Midbrain (tissue), 1 donor: ENCODE results near the gene SMIM35.
"Not testable (repeated sequence)": the region's sequence is repeated elsewhere in the genome, so short reads cannot be mapped to it uniquely, and the experiment has no call there.

Experiments
- DNase-seq: peaks from one replicate; lab custom pipeline; 2025; lab: John Stamatoyannopoulos, UW

Gene SMIM35

DNA sequence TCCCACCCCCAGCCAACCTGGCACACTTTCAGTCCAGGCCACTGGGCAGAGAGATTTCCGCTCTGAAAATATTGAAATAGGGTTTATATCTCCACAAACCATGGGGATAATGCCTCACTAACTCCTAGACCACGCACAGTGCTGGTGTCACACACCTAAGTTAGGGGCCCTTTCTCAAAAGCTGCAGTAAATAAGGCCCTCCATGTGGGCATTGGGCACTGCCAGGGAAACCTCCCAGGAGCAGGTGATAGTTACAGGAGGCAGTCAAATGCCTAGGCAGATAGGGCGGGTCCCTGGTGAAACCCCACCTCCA is 103.6 kb downstream of the SMIM35 start:
- no peak for DNase-seq

DNA sequence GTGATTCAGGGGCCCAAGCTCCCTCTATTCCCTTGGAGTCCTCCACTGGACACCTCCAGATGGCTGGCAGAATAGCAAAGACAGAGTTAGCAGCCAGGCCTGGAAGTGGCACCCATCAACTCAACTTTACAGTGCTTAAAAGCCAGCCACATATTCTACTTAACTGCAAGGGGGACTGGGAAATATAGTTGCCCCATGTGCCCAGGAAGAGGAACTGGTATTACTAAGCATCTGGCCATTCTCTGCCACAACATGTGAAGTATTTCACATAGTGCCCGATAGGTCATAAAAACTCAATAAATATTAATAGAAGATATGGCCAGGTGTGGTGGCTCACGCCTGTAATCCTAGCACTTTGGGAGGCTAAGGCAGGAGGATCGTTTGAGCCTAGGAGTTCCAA is 106.0 kb downstream of the SMIM35 start:
- DNase-seq, result no peak

DNA sequence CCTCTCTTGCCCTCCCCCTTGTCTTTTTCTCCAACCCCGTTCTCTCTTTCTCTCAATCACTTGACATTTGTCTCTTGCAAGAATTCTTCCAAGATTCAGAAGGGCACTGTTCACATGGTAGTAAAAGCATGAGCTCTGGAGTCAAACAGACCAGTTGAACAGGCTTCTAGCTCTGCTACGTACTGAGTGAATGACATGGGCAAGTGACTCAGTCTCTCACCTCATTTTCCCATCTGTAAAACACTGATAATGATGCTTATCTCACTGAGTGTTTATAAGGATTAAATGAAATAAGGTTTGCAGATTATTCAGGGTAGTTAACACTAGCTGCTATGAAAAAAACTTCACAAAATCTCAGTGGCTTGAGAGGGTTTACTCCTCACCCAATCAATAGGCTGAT is 106.5 kb downstream of the SMIM35 start:
- DNase-seq, result no peak

DNA sequence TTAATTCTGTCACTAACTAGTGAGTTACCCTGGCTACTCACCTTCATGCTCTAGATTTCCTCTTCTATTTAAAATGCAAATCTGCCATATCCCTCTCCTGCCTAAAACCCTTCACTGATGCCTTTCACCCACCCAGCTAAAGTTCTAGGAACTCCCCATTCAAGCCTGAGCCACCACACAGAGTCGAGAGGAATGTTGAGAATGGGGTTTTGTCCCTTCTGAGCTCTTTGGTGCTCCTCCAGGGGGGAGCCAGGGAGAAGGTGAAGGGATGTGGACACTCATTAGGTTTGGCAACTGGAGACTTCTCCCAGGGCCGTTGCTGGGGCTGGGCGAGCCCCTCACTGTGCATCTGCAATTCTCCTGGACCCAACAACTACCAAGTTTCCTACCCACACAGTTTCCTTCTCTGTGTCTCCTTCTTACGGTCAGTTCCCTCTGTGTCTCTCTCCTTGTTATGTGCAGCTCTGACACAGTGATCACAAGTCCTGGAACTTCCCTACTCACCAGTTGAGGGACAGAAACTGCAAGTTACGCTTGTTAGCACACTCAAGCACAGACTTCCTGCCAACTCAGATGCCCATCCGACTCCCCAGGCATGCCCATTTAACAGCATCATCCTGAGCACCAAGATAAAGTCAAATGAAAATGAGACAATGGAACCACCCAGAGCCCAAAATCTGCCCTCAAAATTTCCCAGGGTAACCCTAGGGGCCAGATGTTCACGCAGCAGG is 107.1 kb downstream of the SMIM35 start:
- DNase-seq, result peak; percentile 11

DNA sequence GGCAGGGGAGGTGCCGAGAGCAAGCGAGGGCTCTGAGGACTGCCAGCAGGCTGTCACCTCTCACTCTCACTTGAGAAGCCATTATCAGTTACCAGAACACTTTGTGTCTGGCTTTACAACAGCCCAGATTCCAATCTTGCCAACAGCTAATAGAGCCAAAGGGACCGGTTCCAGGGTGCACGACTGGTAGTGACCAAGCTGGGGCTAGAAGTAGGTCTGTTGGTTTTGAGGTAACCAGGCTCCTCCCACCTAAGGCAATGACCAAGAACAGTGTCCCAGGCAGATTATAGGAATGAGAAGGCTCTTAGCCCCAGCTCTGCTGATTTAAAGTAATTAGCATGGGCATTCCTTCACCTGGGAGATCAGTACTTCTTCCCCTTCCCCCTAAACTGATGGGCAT is 107.8 kb downstream of the SMIM35 start:
- DNase-seq, result no peak

DNA sequence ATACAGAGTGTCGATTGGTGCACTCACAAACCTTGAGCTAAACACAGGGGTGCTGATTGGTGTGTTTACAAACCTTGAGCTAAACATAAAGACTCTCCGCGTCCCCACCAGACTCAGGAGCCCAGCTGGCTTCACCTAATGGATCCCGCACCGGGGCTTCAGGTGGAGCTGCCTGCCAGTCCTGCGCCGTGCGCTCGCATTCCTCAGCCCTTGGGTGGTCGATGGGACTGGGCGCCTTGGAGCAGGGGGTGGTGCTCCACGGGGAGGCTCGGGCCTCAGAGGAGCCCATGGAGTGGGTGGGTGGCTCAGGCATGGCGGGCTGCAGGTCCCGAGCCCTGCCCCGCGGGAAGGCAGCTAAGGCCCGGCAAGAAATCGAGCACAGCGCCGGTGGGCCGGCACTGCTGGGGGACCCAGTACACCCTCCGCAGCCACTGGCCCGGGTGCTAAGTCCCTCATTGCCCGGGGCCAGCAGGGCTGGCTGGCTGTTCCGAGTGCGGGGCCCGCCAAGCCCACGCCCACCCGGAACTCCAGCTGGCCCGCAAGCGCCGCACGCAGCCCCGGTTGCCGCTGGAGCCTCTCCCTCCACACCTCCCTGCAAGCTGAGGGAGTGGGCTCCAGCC is 108.4 kb downstream of the SMIM35 start:
- not testable (repeated sequence) for DNase-seq

DNA sequence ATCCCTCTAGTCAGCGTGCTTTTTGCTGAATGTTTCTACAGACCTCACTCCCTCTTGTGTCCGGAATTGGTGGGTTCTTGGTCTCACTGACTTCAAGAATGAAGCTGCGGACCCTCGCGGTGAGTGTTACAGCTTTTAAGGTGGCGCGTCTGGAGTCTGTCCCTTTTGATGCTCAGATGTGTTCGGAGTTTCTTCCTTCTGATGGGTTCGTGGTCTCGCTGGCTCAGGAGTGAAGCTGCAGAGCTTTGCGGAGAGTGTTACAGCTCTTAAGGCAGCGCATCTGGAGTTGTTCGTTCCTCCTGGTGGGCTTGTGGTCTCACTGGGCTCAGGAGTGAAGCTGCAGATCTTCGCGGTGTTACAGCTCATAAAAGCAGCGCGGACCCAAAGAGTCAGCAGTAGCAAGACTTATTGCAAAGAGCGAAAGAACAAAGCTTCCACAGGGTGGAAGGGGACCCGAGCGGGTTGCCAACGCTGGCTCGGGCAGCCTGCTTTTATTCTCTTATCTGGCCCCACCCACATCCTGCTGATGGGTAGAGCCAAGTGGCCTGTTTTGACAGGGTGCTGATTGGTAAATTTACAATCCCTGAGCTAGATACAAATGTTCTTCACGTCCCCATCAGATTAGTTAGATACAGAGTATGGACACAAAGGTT is 109.0 kb downstream of the SMIM35 start:
- not testable (repeated sequence) for DNase-seq

DNA sequence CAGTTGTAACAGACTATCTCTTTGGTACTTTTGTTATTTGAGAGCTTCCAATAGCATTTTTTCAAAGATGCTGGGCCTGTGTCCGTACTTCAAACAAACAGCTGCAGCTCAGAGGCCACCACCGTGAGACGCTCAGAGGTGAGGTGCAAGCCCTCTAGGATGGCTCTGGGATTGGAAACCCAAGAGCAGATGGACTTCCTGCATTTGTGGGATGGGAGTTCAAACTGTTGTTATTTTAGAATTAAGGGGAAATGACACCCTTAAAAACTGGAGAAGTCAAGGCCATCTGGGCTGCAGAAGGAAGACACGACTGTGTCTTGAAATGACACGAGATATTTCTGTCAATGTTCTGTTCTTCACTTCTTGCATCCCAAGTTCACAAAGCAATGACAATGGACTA is 109.7 kb downstream of the SMIM35 start:
- no peak for DNase-seq

DNA sequence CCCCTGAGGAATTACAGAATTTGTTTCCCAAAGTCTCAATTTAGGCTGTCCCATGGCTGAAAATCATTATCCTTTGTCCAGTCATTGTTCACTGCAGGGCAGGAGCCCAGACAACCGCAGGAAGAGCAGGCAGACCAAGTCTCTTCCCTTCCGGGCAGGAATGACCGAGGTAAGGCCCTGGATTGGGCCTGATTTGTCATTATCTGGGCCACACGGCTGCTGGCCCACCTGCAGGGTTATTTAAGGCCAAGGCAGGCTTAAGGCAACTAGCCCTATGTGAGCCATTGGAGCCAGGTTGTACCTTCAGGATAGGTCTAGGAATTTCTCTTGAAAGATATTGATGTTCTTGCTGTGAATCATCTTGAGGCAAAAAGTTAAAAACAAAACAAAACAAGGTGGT is 110.3 kb downstream of the SMIM35 start:
- no peak for DNase-seq

DNA sequence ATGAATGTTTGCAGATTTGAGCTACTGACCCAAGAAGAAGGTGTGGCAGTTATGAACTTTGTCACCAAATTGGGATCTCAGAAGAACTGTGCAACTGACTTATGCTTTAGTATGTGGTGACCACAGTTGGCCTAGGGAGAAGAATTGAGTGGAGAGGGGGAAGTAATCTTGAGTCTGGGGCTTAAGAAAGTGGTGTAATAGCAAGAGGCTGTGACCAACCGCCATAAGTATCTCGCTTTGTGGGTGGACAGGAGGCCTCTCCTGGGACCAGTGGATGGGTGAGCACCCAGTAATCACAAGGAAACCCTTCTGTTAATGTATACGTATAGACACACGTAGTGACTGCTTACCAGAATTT is 113.3 kb downstream of the SMIM35 start:
- DNase-seq, result no peak

DNA sequence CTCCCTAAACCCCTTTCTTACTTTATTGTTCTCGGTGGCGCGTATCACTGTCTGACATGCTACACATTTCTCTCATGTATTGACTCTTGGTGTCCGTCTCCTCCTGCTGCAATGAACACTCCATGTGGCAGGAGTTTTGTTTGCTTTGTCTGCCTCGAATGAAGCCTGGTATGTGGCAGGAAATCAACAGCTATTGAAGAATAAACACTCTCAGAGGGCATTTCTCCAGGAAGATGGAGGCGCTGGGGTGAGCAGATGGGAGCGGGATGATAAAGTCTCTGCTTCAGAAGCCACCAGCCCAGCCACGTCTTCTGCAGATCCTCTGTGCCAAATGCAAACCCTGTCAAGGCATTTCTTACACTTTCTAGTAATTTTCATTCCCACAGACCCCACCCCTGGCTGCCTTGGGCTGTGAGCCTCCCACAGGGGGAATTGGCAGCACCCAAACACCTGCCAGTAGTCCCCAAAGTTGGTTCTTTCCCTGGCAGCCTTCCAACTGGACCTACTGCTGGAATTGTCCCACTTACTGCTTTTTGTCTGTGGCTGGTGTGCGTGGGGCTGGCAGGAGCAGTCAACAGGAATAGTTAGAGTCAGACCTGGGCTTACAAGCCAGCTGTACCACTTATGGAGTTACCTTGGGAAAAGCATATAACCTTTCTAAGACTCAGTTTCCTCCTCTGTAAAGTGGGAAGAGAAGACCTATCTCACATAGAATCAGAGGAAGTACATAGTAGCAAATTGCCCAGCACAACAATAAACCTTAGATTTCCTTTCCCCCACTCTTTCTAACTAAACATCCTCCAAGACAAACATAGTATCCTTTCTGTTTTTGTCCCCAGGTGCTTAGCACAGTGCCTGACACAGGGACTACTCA is 113.9 kb downstream of the SMIM35 start:
- no peak for DNase-seq

DNA sequence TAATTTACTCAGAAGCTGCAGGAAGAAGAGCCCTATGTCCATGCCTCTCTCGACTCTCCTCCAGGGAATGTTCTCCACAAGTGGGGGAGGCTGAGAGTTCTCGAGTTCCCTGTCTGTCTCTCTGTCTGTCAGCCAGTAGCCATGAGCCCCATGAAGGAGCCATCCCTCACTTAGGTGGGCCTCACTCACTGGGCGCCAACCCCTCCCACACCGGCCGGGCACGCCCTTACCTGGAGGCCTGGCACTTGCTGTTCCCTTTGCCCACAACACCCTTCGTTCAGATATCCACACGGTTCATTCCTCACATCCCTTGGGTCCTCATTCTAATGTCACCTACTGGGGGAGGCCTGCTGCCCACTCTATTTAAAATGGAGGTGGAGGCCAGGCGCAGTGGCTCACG is 114.7 kb downstream of the SMIM35 start:
- DNase-seq, result no peak

DNA sequence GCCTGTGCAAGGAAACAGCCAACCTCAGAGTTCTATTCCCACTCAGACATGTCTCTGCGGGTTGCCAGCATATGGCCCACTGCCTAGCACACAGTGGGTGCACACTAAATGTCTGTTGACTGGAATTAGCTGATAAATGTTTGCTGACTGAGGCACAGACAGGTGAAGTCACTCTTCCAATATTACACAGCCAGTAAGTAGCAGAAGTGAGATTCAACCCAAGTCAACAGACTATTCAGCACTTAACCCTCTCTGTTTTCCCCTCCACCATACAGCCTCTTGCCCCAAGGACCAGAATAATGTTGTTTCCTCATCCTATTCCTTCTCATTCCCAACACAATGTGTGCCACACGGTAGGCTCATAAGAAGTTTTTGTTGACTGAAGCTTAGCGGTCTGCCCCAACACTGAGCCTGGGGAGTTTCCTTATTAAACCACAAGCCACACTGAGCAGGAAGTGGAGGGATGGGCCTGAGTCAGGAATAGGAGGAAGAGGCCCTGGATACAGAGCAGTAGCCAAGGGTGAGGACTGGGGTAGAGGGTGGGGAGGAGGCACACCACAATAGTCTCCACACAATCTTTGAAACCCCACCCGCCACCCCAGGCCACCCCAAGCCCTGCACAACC is 116.3 kb downstream of the SMIM35 start:
- DNase-seq, result no peak

DNA sequence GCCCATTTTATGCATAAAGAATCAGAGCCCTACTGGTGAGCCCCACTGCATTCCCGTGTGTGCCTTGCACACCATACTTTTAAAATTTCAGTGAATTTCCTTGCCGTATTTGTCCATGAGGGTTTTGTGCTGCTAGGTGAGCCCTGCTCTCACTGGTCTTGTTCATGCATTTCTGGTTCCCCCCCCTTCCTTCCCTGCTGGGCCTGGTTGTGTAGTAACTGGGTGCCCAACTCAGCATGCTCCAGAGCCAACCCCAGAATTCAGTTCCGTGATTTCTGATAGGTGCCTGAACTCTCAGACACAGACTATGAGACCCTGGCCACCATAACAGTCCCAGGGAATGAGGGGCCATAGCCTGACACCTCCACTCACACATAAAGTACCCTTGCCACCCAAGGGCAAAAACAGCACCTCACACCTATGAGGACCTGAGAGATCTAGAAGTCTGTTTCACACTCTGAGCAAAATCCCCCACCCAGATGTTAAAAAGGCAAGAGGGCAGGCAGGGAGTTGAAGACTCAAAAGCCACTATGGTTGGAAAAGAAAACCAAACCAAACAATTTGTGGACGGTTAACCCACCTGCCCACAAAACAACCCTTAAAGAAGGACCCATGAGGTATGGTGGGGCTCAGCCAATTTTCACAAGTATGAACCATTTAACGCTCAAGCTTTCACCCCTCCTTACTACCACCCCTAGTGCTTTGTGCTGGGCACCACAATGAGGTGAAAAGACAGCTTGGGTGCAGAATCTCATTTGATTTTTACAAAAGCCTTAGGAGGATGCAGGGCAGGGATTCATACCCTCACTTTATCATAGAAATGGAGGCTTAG is 117.4 kb downstream of the SMIM35 start:
- no peak for DNase-seq

DNA sequence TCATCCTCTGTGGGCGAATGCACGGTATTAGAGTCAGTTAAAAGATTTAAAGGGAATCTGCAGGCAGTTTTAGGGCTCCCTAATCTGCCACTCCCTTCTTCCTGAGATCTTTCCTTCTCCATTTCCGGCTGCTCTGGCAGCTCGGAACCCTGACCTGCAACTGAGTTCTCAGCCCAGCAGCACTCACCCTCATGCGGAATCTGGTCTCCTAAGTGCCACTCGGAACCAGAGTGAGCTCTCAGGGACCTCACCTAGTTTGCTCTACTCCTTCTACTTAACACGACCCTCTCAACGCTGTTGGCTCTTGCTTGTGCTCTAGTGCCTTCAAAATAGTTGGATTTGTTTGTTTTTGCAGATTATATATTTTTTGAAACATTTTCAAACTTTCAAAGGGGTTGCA is 119.9 kb downstream of the SMIM35 start:
- DNase-seq, result no peak

DNA sequence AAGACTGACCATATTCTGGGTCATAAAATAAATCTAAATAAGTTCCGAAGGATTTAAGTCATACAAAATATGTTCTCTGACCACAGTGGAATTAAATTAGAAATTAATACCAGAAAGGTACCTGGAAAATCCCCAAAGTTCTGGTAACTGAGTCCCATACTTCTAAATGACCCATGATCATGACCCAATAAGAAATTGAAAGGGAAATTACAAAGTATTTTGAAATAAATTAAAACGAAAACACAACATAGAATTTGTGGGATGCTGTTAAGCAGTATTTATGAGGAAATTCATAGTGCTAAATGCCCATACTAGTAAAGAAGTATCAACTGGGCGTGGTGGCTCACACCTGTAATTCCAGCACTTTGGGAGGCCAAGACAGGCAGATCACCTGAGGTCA is 123.9 kb downstream of the SMIM35 start:
- DNase-seq, result no peak

DNA sequence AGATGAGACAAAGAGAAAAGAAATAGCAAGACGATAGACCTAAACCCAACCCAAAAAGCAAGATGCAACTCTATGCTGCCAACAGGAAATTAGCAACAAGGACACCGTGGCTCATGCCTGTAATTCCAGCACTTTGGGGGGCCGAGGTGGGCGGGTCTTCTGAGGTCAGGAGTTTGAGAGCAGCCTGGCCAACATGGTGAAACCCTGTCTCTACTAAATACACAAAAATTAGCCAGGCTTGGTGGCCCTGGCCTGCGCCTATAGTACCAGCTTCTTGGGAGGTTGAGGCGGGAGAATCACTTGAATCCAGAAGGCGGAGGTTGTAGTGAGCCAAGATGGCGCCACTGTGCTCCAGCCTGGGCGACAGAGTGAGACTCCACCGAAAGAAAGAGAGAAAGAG is 124.9 kb downstream of the SMIM35 start:
- no peak for DNase-seq

DNA sequence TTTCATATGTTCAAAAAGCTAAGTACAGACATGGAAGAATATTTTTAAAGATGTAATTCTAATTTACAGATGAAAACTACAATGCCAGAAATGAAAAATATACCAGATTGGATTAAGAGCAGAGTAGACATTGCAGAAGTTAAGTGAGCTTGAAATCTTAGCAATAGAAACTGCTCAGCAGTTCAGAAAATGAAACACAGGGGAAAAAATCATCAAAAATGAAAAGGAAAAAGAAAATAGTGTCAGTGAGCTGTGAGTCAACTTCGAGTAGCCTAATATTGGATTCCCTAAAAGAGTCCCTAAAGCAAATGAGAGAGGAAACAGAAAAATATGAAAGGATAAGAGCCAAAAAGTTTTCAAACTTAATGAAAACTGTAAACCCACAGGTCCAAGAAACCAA is 126.4 kb downstream of the SMIM35 start:
- no peak for DNase-seq

DNA sequence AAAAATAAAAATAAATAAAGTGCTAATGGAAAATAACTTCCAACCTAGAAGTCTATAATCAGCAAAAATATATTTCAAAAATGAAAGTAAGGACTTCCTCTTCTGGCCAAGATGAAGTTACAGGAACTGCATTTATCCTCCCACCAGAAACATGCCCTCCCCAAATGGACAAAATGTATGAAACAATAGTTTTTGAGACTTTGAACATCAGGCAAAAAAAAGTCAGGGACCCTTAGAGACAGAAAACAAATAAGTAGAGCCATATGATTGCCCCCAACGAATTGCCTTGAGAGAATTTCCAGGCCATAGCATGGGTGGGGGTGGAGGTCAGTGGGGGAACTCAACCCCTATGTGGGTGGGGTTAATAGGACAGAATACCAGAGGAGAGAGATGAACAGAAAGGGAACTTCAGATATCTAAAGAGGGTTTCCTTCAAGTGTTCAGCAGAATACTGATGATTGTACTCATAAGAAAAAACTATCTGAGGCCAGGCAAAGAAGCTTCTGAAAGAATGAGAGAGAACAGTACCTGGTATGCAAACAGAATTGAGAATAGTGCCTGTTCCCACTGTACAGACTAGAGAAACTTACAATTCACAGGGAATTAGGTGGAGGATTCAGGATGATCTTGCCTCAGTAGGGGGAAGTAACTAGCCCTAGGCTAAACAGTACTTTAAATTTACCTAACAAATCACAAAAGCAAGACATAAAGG is 127.2 kb downstream of the SMIM35 start:
- DNase-seq, result no peak

DNA sequence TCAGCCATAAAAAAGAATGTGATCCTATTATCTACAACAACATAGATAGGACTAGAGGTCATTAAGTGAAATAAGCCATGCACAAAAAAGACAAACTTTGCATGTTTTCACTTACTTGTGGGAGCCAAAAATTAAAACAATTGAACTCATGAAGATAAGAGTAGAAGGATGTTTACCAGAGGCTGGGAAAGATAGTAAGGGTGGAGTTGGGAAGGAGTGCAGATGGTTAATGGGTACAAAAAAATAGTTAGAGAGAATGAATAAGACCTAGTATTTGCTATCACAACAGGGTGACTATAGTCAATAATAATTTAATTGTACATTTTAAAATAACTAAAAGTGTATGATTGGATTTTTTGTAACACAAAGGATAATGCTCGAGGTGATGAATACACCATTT is 127.8 kb downstream of the SMIM35 start:
- DNase-seq, result no peak
